A673 (cell line): ENCODE data around the gene NKD2. TPM values are rescaled to one million over a fixed set of nuclear protein-coding genes. Genes with fewer than 3 reads are reported as not detected.
A peak's percentile ranks its signal among the peaks of the same experiment; 100 is the strongest.

Source experiments
- BruUV-seq: library from RNA; stranded (reverse); fragments of 400-500 nt; replicated peaks from 2 replicates; lab custom pipeline; 2021; lab: Mats Ljungman, UMichigan
- CTCF ChIA-PET: fragments of 300-600 bp; sonication (Branson Sonifier 250); formaldehyde crosslinking; loops from one replicate; lab custom pipeline; 2022; ENCODE audit warnings: antibody characterized with exemption; lab: Charles Lee
- POLR2A ChIA-PET: fragments of 300-600 bp; sonication (Branson Sonifier 250); formaldehyde crosslinking; loops from one replicate; lab custom pipeline; 2022; ENCODE audit warnings: antibody characterized with exemption; ENCODE audit not compliant: low non-redundant PET; lab: Charles Lee
- DNase-seq: peaks from one replicate; pipeline ENCODE4 v3.0.0-alpha.2; 2015; ENCODE audit warnings: low spot score
- H3K27ac ChIP-seq: fragments of 200-600 bp; sonication (generic); 2 replicates; pipeline ENCODE4 v1.5.1; 2016; ENCODE audit warnings: mixed run types, low read depth, mild to moderate bottlenecking, mixed read lengths, antibody characterized with exemption, low read length; ENCODE audit not compliant: poor library complexity, severe bottlenecking
- H3K27me3 ChIP-seq: fragments of 200-600 bp; sonication (generic); replicated peaks from 2 replicates; pipeline ENCODE4 v1.6.1; 2017; ENCODE audit warnings: mixed run types, low read depth, mild to moderate bottlenecking, mixed read lengths, antibody characterized with exemption, low read length; ENCODE audit not compliant: insufficient read depth, poor library complexity
- H3K36me3 ChIP-seq: fragments of 200-600 bp; sonication (generic); 2 replicates; pipeline ENCODE4 v1.6.1; 2016; ENCODE audit warnings: mixed run types, mild to moderate bottlenecking, mixed read lengths, antibody characterized with exemption, low read length; ENCODE audit not compliant: insufficient read depth, poor library complexity, severe bottlenecking
- H3K4me1 ChIP-seq: fragments of 200-600 bp; sonication (generic); 2 replicates; pipeline ENCODE4 v1.6.1; 2017; ENCODE audit warnings: mixed run types, mild to moderate bottlenecking, mixed read lengths, antibody characterized with exemption, low read length; ENCODE audit not compliant: insufficient read depth, poor library complexity, severe bottlenecking
- H3K4me3 ChIP-seq: fragments of 200-600 bp; sonication (generic); 2 replicates; pipeline ENCODE4 v1.5.1; 2016; ENCODE audit warnings: low read depth, mixed run types, mild to moderate bottlenecking, mixed read lengths, low read length; ENCODE audit not compliant: poor library complexity, severe bottlenecking
- H3K9me3 ChIP-seq: fragments of 200-600 bp; sonication (generic); 2 replicates; pipeline ENCODE4 v1.6.1; 2016; ENCODE audit warnings: mixed run types, low read depth, mild to moderate bottlenecking, mixed read lengths, antibody characterized with exemption, low read length; ENCODE audit not compliant: poor library complexity, severe bottlenecking
- CTCF ChIP-seq: fragments of 300-800, 200-600 bp; sonication (generic); conservative IDR thresholded peaks from 2 replicates; pipeline ENCODE4 v1.5.1; 2017; ENCODE audit warnings: low read depth, mild to moderate bottlenecking, antibody characterized with exemption, low read length, moderate library complexity, mixed read lengths
- EZH2 ChIP-seq: fragments of 200-600 bp; sonication (generic); IDR thresholded peaks from 2 replicates; pipeline ENCODE4 v1.6.1; 2017; ENCODE audit warnings: borderline replicate concordance, low read depth, mild to moderate bottlenecking, mixed read lengths, antibody characterized with exemption, low read length; ENCODE audit not compliant: poor library complexity, severe bottlenecking
- intact Hi-C: fragments of 100-400 bp; cut with micrococcal nuclease; formaldehyde crosslinking; loops from one replicate; pipeline ENCODE4 v1.10.0; 2022; ENCODE audit not compliant: unreplicated experiment
- total RNA-seq: library from RNA; stranded (reverse); gene quantifications from 2 replicates; pipeline ENCODE4 v1.2.3, GENCODE V29; 2021

The NKD2 gene
- total RNA-seq, 1 experiment from 2014 or later, result 23.5 TPM

DNA sequence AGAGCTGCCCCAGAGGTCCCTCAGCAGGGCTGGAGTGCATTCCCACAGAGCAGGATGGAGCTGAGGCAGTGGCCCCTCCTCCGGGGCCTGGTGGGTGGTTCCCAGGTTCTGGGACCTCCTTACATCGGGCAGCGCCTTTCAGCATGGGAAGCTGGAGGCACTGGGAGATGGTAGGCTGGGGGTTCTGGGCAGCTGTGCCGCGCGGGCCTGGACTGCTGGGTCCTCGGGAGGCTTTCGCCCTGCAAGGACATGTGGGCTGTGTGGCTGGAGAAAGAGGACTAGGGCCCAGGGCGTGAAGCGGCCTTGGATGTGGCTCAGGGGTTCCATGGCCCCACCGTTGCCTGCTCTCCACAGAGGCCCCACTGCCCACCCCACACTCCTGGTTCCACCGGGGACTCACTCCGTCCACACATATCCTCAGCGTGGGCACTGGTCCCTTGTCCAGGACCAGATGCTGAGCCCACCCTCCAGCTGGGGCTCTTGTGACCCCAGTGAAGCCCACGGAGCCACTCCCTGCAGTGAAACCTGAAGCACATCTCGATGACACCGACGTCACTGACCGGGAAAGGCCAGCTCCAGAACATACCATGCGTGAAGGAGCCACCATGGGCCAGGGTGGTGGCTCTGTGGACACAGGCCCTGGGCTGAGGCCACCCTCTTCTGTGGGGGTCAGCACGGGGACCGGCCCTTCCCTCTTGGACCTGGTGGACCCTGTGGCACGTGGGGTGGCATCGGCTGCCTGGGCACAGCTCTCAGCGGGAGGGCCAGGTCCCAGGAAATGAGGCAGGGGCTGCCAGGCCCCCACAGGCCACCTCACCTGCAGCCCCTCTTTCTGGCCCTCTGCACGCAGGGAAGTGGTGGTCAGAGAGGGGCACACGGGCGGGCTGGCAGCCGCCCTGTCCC is 31.5 kb upstream of the NKD2 start:
- H3K9me3 ChIP-seq, result no peaks in the 10 kb centered on the region
- peaks cover 30% of the 10 kb centered on the region for H3K4me1 ChIP-seq
- H3K27ac ChIP-seq, result no peak overlapping the region
- TF ChIP-seq EZH2 (no peak), CTCF (no peak)
- no peak for DNase-seq
- H3K27me3 ChIP-seq, result no peaks in the 10 kb centered on the region
- POLR2A ChIA-PET, result interaction anchor here (0.6 kb wide), 1 partner anchor 275 kb away, joined by 4 read pairs; no protein-coding TSS in a partner anchor
- CTCF ChIA-PET, result no interaction called here
- no TSS peak for BruUV-seq
- H3K4me3 ChIP-seq, result no peak overlapping the region
- H3K36me3 ChIP-seq, result no peaks in the 10 kb centered on the region
- intact Hi-C loops, result no loop called here

- Histone ChIP-seq H3K4me1 (peaks cover 30% of the 10 kb centered on the region), H3K4me3 (no peak overlapping the region), H3K27me3 (no peaks in the 10 kb centered on the region), H3K27ac (no peak overlapping the region), H3K36me3 (no peaks in the 10 kb centered on the region), H3K9me3 (no peaks in the 10 kb centered on the region)
- intact Hi-C loops, result no loop called here
- DNase-seq, result no peak
- CTCF ChIA-PET, result no interaction called here
- no TSS peak for BruUV-seq
- POLR2A ChIA-PET, result no interaction called here
- no peak for TF ChIP-seq CTCF
Observed at GRCh38 chr5:978054-978453, 30.5 kb upstream of the NKD2 start.

GRCh38 chr5:978693-979092 is 29.9 kb upstream of the NKD2 start:
- ChIA-PET POLR2A (no interaction called here), CTCF (no interaction called here)
- H3K27me3 ChIP-seq, result no peaks in the 10 kb centered on the region
- no TSS peak for BruUV-seq
- intact Hi-C loops, result no loop called here
- peak; percentile 60 for DNase-seq
- no peaks in the 10 kb centered on the region for H3K9me3 ChIP-seq
- H3K4me3 ChIP-seq, result no peak overlapping the region
- TF ChIP-seq CTCF, result no peak
- no peak for TF ChIP-seq EZH2
- H3K36me3 ChIP-seq, result no peaks in the 10 kb centered on the region
- H3K27ac ChIP-seq, result no peak overlapping the region
- H3K4me1 ChIP-seq, result peaks cover 30% of the 10 kb centered on the region
